ENCODE data around the gene NCOR1. TPM values are rescaled to one million over a fixed set of nuclear protein-coding genes. Genes with fewer than 3 reads are reported as not detected.

Gene NCOR1
- total and polyA plus RNA-seq, 2 of the 13 experiments (the other 11 are each of a cell fraction or from before 2014, with no cell fraction given), result 57.0 to 71.7 TPM

- TF ChIP-seq ZNF318 (CRISPR knock-in tag; IDR thresholded peaks at IDR 0.05), result no peak
- no peak for TF ChIP-seq ZNF549 (CRISPR knock-in tag; IDR thresholded peaks at IDR 0.05)
- 0 out of 2 replicates have a peak, but pooled peaks have one; percentile 14 for TF ChIP-seq FLYWCH1 (CRISPR knock-in tag; IDR thresholded peaks at IDR 0.05)
Observed at GRCh38 chr17:15999974-16000827, 215.1 kb downstream of the NCOR1 start (continued).
